ENCODE results near the gene MORN1. TPM values are rescaled to one million over a fixed set of nuclear protein-coding genes. Genes with fewer than 3 reads are reported as not detected.

Gene MORN1
- total and polyA plus RNA-seq, 2 donors (not counting 3 experiments of a cell fraction or from before 2014, with no cell fraction given): 4.3 to 6.4 TPM

DNA sequence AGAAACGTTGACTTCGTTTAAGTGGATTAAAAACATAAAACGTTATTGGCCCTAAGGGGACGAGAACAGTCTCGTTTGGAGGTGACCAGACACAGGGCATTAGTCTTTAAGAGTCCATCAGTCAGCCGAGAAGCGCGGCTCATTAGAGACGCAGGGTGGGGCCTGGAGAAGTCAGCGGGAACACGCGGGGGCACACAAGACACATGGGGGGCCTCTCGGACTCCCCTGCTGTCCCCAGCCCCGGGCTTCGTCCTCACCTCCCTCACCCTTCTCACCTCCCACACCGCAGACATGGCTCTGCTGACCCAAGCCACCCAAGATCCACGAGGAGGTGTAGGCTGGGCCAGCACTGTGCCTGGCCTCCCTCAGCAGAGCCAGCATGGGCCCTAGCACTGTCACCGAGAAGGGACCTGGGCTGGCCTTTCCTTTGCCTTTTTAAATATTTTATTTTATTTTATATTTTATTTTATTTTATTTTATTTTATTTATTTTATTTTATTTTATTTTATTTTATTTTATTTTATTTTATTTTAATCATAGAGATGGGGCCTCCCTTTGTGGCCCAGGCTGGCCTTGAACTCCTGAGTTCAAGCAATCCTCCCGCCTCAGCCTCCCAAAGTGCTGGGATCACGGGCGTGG is 48.9 kb downstream of the MORN1 start:
- dilution Hi-C loops (cut with MboI; ENCODE audit: extremely low pct_ligation_motif_present, low sequenced_read_pairs) (no loop called here), intact Hi-C loops (cut with micrococcal nuclease) (no loop called here)
- FAIRE-seq (no peak), DNase-seq (ENCODE audit: low read depth, low spot score) (no peak)
- POLR2A ChIA-PET: no interaction called here
- Histone ChIP-seq H3K36me3 (ENCODE audit: control insufficient read depth in 2 of 2, extremely low read depth in 1 of 2, insufficient read depth in 2 of 2, low read length in 2 of 2) (no peaks in the 10 kb centered on the region), H3K27me3 (ENCODE audit: control insufficient read depth in 2 of 2, insufficient read depth in 2 of 2, low read length in 2 of 2) (no peaks in the 10 kb centered on the region), H3K79me2 (ENCODE audit: control insufficient read depth, insufficient read depth, low read length) (no peaks in the 10 kb centered on the region), H3K9me1 (replicated peaks; ENCODE audit: control insufficient read depth, extremely low read depth, insufficient read depth, low read length) (no peaks in the 10 kb centered on the region), H3K9ac (replicated peaks; ENCODE audit: extremely low read depth, insufficient read depth, low read length) (no peak overlapping the region), H2AFZ (ENCODE audit: low read depth, low read length) (no peak overlapping the region), H3K9me3 (replicated peaks; ENCODE audit: control insufficient read depth, insufficient read depth, low read length) (no peaks in the 10 kb centered on the region), H3K4me3 (replicated peaks in 1 of 3; ENCODE audit: insufficient read depth in 1 of 3, low read depth in 1 of 3, low read length in 3 of 3) (no peak overlapping the region), H4K20me1 (replicated peaks; ENCODE audit: control insufficient read depth, extremely low read depth, insufficient read depth, low read length) (no peaks in the 10 kb centered on the region), H3K27ac (ENCODE audit: insufficient read depth, low read depth, low read length) (no peak overlapping the region), H3K4me1 (ENCODE audit: control insufficient read depth, extremely low read depth, insufficient read depth, low read length) (no peaks in the 10 kb centered on the region), H3K4me2 (ENCODE audit: insufficient read depth, low read length) (no peak overlapping the region)
- no TSS peak for BruUV-seq (replicated peaks)
- no peak for TF ChIP-seq GATA2 (IDR thresholded peaks at IDR 0.05; ENCODE audit: insufficient read depth, insufficient read length, low read depth, low read length)
- TF ChIP-seq POLR2A (IDR thresholded peaks at IDR 0.05; ENCODE audit: low read depth, low read length): no peak
- TF ChIP-seq FOS (IDR thresholded peaks at IDR 0.05; ENCODE audit: borderline replicate concordance, insufficient read depth, low read length): no peak
- no peak for TF ChIP-seq MYC (IDR thresholded peaks at IDR 0.05; ENCODE audit: low read depth, low read length)
- TF ChIP-seq POLR2AphosphoS5 (IDR thresholded peaks at IDR 0.05; ENCODE audit: insufficient read depth, low read depth, low read length): no peak
- TF ChIP-seq, protein P1, sequence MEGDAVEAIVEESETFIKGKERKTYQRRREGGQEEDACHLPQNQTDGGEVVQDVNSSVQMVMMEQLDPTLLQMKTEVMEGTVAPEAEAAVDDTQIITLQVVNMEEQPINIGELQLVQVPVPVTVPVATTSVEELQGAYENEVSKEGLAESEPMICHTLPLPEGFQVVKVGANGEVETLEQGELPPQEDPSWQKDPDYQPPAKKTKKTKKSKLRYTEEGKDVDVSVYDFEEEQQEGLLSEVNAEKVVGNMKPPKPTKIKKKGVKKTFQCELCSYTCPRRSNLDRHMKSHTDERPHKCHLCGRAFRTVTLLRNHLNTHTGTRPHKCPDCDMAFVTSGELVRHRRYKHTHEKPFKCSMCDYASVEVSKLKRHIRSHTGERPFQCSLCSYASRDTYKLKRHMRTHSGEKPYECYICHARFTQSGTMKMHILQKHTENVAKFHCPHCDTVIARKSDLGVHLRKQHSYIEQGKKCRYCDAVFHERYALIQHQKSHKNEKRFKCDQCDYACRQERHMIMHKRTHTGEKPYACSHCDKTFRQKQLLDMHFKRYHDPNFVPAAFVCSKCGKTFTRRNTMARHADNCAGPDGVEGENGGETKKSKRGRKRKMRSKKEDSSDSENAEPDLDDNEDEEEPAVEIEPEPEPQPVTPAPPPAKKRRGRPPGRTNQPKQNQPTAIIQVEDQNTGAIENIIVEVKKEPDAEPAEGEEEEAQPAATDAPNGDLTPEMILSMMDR (IDR thresholded peaks at IDR 0.05; ENCODE audit: extremely low read depth in 1 of 2, insufficient read depth in 1 of 2, low read depth in 1 of 2, low read length in 2 of 2): no peak
- no peak for TF ChIP-seq EZH2 (IDR thresholded peaks at IDR 0.05; ENCODE audit: borderline replicate concordance, low read depth, low read length, severe bottlenecking)
- TF ChIP-seq JUN (IDR thresholded peaks at IDR 0.05; ENCODE audit: borderline replicate concordance, insufficient read depth, insufficient read length, low read depth): no peak
- TF ChIP-seq, protein P2, sequence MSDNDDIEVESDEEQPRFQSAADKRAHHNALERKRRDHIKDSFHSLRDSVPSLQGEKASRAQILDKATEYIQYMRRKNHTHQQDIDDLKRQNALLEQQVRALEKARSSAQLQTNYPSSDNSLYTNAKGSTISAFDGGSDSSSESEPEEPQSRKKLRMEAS (IDR thresholded peaks at IDR 0.05; ENCODE audit: insufficient read depth, insufficient read length): no peak
- CTCF ChIA-PET: no interaction called here
